Measurements from ENCODE around the gene TENM3. TPM values are rescaled to one million over a fixed set of nuclear protein-coding genes. Genes with fewer than 3 reads are reported as not detected.

The TENM3 gene
- total and polyA plus RNA-seq, 2 of the 8 experiments (the other 6 are each of a cell fraction or from before 2014, with no cell fraction given) = 36.9 to 69.3 TPM

DNA sequence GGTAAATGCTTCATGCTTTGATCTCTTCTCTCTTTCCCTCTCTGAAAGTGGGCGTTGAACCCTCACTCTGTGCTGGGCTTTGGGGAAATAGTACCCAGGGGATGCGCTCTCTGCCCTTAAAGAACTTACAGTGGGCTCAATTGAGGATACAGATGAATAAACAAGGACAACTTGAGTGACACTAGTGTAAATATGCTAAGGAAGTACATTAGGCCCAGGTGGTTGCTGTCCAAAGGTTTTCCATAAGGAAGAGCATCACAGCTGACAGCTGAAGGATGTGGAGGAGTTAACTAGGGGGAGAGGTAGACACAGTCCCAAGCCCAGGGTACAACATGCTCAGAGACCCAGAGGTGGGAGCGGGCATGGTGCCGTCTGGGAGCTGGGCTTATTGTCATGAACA is 49.4 kb downstream of the TENM3 start (continued):
- TF ChIP-seq, protein P1, sequence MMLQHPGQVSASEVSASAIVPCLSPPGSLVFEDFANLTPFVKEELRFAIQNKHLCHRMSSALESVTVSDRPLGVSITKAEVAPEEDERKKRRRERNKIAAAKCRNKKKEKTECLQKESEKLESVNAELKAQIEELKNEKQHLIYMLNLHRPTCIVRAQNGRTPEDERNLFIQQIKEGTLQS (IDR thresholded peaks at IDR 0.05; ENCODE audit: insufficient read depth, low read depth, low read length) = no peak
- no peak for TF ChIP-seq HDAC6 (IDR thresholded peaks at IDR 0.05; ENCODE audit: low read depth, low read length)
- TF ChIP-seq GTF2F1 (IDR thresholded peaks at IDR 0.05; ENCODE audit: borderline replicate concordance, low read depth, low read length) = no peak
- TF ChIP-seq GABPA (IDR thresholded peaks at IDR 0.05; ENCODE audit: borderline replicate concordance, insufficient read depth, low read length) = no peak
- TF ChIP-seq JUND (IDR thresholded peaks at IDR 0.05; ENCODE audit: low read length) = no peak
- TF ChIP-seq SIN3A (conservative IDR thresholded peaks at IDR 0.05 in 1 of 2, IDR thresholded peaks at IDR 0.05 in 1 of 2; ENCODE audit: low read depth in 1 of 2, low read length in 2 of 2) = no peak
- TF ChIP-seq NANOG (IDR thresholded peaks at IDR 0.05; ENCODE audit: insufficient read depth, low read depth, low read length, poor library complexity, severe bottlenecking) = no peak
- no peak for TF ChIP-seq RBBP5 (IDR thresholded peaks at IDR 0.05; ENCODE audit: borderline replicate concordance, low read depth, low read length)
- no peak for TF ChIP-seq CHD2 (IDR thresholded peaks at IDR 0.05; ENCODE audit: low read length)
- TF ChIP-seq SP2 (IDR thresholded peaks at IDR 0.05; ENCODE audit: low read length) = no peak
